Effector CD4-positive, alpha-beta T cell (primary cell): ENCODE results near the gene ZMIZ1.

Experiments used
- DNase-seq: peaks from one replicate; pipeline ENCODE4 v3.0.0-alpha.2; 2020

Gene ZMIZ1

DNA sequence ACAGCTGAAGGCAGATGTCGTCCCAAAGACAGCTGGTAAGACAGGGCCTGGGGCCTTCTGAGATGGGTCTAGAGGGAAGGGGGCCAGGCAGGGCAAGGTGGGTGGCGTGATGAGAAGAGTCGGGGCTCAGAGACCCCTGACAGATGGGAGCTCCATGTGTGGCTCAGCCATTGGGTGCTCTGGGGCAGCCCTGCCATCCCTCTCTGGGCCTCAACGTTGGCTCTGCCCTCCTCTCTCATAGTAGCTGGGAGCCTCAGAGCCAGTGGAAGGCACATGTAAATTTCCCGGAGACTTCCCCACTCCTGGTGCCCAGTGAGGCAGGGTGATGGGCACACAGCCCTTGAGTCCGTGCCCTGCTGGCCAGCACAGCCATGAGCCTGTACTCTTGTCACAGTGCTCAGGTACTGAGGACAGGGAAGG, 280.3 kb downstream of the ZMIZ1 start:
- no peak for DNase-seq

DNA sequence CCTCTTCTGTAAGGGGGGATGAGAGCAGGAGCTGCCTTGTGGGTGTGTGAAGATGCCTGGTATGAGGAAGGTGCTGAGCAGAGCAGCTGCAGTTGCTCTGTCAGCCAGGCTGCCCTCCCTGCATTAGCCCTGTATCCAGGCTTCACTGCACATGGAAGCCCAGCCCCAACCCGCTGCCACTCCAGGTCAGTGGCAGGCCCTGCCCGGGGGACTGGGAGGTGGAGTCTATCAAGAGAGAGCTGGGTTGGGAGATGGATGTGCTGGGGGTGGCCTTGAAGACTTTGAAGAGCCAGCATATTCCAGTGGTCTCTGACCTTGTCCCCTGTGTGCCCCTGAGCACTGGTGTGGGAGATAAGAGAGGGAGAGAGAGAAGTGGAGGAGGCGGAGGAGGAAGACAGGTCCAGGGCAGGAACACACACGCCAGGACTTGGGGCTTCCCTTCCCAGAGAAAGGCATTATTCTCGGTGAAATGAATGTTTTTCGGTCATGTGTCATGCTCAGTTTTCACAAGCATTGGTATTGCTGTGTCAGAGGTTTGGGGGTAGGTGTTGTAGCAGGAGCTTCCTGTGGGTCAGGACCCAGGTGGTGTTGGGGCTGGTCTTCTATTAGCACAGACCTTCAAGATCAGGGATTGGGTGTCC, 281.1 kb downstream of the ZMIZ1 start:
- DNase-seq = no peak

DNA sequence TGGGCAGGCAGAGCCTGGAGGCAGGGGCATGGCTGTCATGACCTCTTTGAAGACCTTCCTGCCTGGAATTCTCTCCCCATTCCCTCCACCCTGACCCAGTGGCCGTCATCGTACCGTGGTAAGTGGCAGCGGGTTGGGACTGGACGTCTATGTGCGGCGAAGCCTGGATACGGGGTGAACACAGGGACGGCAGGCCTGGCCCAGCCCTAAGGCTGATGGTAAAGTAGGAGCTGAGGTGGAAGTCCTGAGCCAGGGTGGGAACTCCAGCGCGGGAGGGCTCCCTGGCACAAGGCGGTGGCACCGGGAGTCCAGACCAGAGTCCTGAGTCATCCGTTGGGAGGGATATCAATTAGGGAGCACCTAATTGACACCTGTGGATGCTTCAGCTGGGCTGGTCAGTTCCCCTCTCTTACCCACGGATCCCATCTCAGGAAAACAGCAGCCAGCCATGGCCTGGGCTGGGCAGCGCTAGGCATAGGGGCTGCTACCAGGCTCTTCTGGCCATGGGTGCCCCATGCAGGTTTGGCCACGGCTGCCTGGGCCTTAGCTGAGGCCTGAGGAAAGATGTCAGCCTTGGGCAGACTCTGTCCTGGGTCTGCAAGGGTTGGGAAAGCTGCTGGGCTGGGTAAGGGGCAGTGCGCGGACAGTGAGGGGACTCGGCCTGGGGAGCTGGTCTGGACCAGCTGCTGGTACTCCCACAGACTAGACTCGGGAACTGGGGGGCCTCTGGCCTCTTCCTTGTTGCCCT, 281.8 kb downstream of the ZMIZ1 start:
- no peak for DNase-seq

DNA sequence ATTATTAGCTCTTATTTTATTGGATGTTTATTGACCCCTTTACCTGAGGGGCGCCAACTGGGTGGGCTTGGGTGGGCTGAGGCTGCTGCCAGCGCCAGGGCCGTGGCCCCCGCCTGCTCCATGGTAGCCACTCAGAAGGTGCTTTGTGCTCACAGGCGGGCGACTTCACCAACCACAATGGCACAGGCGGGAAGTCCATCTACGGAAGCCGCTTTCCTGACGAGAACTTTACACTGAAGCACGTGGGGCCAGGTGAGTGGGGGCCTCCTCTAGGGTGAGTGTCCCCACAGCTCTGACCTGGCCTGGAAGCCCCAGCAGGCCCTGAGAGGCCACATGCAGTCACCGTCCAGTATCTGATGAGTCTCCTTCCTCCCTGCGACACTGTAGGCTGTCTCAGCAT, 282.6 kb downstream of the ZMIZ1 start:
- DNase-seq = no peak

DNA sequence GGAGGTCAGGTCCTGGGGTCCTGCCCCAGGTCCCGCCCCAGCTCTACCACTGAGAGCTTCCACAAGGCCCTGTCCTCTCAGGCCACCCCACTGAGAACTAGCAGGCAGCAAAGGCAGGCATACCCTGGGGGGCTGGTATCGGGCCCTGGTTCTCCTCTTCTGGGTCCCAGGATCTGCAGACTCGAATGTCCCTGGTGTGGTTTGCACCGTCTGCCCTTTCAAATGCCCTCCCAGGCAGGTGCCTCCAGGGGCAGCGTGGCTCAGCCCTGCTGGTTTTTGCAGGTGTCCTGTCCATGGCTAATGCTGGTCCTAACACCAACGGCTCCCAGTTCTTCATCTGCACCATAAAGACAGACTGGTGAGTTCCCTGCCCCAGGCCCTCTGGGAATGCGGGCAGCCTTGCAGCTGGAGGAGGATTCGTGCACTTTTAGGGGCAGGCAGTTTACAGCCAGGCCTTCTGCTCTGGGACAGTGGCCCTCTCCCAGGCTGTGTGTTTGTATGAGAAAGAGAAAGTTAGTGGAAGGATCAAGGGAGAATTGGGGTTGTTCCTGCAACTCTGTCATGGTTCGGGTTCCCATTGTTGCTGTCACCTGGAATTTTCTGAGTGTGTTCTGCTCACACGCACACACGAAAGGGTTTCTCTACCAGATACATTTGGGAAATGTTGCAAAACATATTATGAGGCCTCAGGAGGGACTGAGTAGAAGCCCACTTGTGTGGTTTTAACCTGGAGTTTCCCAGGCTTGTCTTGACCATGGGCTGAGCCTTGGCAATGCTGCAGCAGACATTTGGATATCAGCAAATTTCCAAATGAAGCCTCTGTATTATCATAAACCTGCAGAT, 283.5 kb downstream of the ZMIZ1 start:
- no peak for DNase-seq

DNA sequence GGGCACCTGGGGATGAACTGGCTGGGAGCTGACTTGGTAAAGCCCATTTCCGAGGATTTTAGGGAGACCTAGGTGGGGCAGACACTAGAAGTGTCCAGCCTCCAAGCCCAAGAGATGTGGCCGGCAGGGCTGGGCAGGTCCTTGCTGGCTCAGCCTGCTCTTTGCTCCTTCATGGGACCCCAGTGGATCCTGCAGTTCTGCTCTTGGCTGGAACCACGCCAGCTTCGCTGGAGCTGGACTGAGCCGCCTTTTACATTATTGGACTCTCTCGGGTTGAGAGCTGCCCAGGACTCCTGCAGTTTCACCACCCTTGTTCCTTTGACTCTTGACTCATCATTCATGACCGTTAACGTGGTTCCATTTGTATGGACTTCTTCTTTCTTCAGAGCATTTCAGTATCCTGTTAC, 284.2 kb downstream of the ZMIZ1 start:
- no peak for DNase-seq

DNA sequence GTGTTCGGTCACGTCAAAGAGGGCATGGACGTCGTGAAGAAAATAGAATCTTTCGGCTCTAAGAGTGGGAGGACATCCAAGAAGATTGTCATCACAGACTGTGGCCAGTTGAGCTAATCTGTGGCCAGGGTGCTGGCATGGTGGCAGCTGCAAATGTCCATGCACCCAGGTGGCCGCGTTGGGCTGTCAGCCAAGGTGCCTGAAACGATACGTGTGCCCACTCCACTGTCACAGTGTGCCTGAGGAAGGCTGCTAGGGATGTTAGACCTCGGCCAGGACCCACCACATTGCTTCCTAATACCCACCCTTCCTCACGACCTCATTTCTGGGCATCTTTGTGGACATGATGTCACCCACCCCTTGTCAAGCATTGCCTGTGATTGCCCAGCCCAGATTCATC, 285.0 kb downstream of the ZMIZ1 start:
- DNase-seq = no peak

DNA sequence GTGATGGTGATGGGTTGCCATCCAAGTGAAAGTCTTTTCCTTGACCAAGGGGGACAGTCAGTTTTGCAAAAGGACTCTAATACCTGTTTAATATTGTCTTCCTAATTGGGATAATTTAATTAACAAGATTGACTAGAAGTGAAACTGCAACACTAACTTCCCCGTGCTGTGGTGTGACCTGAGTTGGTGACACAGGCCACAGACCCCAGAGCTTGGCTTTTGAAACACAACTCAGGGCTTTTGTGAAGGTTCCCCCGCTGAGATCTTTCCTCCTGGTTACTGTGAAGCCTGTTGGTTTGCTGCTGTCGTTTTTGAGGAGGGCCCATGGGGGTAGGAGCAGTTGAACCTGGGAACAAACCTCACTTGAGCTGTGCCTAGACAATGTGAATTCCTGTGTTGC, 285.4 kb downstream of the ZMIZ1 start:
- no peak for DNase-seq

DNA sequence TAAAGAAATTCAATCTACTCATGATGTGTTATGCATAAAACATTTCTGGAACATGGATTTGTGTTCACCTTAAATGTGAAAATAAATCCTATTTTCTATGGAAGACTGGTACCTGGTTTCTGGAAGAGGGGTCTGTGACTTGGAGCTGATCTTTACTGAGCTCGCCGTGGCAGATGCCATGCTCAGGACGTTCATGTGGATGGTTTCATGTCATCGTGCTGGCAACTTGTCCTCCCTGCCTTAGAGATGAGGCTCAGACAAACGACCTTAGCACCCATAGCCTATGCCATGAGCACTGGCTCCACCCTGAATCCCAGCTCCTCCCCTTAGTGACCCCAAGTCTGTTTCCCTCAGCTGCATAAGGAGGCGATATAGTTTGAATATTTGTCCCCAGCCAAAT, 285.8 kb downstream of the ZMIZ1 start:
- no peak for DNase-seq

DNA sequence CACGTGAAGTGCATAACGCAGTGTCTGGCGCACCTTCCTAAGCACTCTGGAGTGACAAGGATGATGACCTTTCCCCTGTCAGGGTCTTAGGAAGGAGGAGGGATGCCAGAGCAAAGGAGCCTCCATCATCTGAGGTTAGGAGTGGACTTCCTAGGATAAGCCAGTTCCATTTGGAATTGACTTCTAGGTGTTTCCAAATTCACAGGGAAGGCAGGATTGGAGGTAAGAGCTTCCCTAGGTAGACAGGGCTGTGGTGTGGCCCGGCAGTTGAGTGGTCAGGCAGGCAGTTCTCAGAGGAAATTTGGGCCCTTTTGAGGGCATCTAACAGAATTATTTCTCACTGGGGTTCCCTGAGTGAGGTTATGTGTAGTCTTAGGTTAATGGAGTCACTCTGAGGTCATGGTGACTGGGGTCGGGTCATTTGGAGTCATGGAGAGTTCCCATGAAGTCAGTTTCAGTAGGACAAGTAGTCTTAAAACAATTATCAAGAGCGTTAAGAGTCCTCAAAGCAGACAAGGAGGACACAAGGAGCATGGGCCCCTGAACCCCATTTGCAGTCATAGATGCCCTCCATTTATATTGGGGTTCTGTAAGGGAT, 286.8 kb downstream of the ZMIZ1 start:
- no peak for DNase-seq

DNA sequence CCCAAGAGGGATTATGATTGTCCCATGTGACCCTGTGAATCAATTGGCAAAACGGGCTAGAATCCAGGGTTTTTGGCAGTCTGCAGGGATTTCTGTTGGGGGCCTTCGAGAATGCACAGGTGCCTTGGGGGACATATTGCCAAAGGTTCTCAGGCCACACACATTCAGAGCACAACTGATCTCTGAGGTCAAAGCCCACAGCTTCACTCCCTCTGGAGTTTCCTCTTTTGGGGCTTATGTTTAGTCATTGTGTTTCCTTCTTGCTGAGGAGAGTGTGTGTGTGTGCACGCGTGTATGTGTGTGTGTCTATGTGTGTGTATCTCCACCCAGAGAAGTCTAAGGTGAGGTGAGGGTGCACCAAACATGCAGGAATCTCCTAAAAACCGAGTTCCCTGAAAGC, 287.3 kb downstream of the ZMIZ1 start:
- no peak for DNase-seq

DNA sequence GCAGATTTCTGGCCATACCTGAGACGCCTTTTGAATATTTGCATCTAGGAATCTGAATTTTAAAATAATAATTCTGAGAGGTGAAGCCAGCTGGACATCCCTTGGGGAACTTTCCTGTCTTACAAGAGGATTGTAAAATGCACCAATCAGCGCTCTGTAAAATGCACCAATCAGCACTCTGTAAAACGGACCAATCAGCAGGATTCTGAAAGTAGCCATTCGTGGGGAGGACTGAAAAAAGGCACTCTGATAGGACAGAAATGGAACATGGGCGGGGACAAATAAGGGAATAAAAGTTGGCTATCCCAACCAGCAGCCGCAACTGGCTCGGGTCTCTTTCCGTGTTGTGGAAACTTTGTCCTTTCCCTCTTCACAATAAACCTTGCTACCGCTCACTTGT, 288.4 kb downstream of the ZMIZ1 start:
- DNase-seq = no peak

DNA sequence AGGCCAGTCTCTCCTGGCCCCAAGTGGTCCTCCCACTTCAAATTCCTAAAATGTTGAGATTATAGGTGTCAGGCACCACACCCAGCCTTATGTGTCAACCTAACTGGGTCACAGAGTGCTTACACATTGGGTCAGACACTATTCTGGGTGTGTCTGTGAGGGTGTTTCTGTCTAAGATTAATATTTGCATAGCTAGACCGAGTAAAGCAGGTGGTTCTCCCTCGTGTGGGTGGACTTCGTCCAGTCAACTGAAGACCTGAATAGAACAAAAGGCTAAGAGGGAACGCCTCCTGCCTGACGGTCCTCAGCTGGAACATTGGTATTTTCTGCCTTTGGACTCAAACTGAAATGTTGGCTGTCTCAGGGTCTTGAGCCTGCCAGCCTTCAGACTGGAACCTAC, 290.0 kb downstream of the ZMIZ1 start:
- no peak for DNase-seq

DNA sequence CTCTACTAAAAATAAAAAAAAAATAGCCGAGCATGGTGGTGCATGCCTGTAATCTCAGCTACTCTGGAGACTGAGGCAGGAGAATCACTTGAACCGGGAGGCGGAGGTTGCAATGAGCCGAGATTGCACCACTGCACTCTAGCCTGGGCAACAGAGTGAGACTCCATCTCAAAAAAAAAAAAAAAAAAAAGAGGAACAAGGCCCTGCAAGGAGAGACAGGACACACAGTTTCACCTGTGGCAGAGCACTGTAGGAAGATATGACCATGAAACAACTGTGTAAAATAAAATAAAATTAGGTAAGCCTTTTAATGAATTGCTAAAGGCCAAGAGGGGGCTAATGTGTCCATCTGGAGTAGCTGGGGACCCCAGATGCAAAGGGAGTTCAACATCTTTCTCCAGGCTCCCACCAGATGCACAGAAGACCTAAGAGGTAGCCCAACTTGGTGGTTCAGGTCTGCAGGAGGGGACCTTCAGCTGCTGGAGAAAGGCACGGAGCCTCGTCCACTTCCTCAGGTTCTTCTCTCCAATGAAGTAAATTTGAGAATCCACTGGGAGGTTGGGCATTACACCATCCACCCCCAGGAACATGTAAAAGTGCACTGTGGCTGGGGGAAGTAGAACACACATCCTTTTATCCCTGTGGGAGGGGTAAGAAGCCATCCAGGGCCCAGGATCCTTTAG, 291.2 kb downstream of the ZMIZ1 start:
- DNase-seq = no peak

DNA sequence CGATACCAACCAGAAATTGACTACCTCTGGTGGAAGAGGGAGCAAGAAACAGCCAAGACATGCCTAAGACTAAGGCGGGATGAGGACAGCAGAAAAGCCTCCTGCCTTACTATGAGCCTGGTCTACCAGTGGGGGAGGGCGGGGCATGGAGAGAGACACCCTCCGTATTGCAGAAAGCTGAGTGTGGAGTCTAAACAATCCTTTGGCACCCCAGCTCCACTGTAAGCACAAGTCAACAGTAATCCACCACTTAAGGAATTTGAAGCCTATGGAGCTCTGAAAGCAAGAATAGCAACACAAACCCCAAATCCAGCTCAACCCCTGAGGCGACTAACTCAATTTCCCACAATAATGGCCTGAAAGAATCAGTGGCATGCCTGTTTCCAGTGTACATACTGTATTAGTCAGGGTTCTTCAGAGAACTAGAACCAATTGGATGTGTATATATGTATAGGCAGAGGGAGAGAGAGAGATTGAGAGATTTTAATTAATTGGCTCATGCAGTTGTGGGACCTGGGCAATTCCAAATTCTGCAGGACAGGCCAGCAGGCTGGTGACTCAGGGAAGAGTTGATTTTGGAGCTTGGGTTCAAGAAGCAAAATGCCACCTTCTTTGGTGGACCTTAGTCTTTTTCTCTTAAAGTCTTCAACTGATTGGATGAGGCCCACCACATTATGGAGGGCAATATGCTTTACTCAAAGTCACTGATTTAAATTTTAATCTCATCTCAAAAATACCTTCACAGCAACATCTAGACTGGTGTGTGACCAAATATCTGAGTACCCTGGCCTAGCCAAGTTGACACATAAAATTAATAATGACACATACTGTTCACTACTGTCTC, 292.0 kb downstream of the ZMIZ1 start:
- DNase-seq = no peak

DNA sequence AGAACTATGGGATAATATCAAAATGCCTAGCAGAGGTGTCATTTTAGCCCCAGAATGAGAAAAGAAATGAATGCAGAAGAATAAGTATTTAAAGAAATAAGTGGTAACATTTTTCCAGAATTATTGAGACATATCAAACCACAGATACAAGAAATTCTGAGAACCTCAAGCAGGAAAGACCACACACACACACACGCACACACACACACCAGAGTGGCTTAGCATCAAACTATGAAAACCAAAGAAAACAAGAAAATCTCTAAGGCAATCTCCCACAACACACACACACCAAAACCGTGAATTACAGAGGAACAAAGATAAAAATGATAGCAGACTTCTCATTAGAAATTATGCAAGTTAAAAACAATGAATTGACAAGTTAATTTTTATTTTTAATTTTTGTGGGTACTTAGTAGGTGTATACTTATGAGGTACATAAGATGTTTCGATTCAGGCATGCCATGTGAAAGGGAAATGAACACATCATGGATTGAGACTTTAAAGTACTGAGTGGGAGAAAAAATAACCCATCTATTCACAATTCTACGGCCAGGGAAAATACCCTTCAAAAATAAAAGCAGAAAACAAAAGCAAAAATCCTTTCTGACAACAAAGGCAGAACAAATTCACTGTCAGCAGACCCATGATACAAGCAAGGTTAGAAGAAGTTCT, 293.1 kb downstream of the ZMIZ1 start:
- DNase-seq = no peak
